Caco-2 (cell line): Measurements from ENCODE around the gene KRTAP3-3. TPM values are rescaled to one million over a fixed set of nuclear protein-coding genes. Genes with fewer than 3 reads are reported as not detected.
"Not testable (repeated sequence)": the region's sequence is repeated elsewhere in the genome, so short reads cannot be mapped to it uniquely, and the experiment has no call there.

ENCODE experiments used
- Bru-seq: library from RNA; stranded (reverse); fragments of 400-500 nt; gene quantifications from one replicate; lab custom pipeline; 2021; lab: Mats Ljungman, UMichigan
- BruChase-seq, 2 experiments: library from RNA; stranded (reverse); fragments of 400-500 nt; gene quantifications; one replicate each; lab custom pipeline; 2021; lab: Mats Ljungman, UMichigan
- BruUV-seq: library from RNA; stranded (reverse); fragments of 400-500 nt; replicated peaks from 2 replicates; lab custom pipeline; 2021; lab: Mats Ljungman, UMichigan
- CTCF ChIA-PET: fragments of 300-600 bp; sonication (Branson Sonifier 250); formaldehyde crosslinking; loops from one replicate; lab custom pipeline; 2022; ENCODE audit warnings: antibody characterized with exemption; lab: Charles Lee
- POLR2A ChIA-PET: fragments of 300-600 bp; sonication (Branson Sonifier 250); formaldehyde crosslinking; loops from one replicate; lab custom pipeline; 2022; ENCODE audit warnings: antibody characterized with exemption; lab: Charles Lee
- DNase-seq, 2 experiments: peaks; one replicate each; pipeline versions ENCODE4 v3.0.0 to v3.0.0-alpha.2; 2020 to 2022
- H3K27me3 ChIP-seq: replicated peaks from 2 replicates; pipeline ENCODE4 v1.6.0; 2011; ENCODE audit warnings: low read length; ENCODE audit not compliant: control insufficient read depth, insufficient read depth
- H3K36me3 ChIP-seq: 2 replicates; pipeline ENCODE4 v1.5.1; 2011; ENCODE audit warnings: low read length; ENCODE audit not compliant: control insufficient read depth, insufficient read depth
- H3K4me1 ChIP-seq: fragments of 250-450 bp; sonication (Bioruptor Pico); 2 replicates; pipeline ENCODE4 v1.5.1; 2020; ENCODE audit warnings: mild to moderate bottlenecking
- H3K4me3 ChIP-seq: 2 replicates; pipeline ENCODE4 v1.5.1; 2011; ENCODE audit warnings: low read depth, mild to moderate bottlenecking, control low read depth, low read length
- H3K9me3 ChIP-seq: fragments of 250-450 bp; sonication (Bioruptor Pico); 2 replicates; pipeline ENCODE4 v1.5.1; 2020; ENCODE audit warnings: mild to moderate bottlenecking, moderate library complexity
- H3K27ac Mint-ChIP-seq: one replicate; pipeline ENCODE4 v1.8.0; 2022; ENCODE audit warnings: mixed read lengths; ENCODE audit not compliant: unreplicated experiment
- H3K27me3 Mint-ChIP-seq: one replicate; pipeline ENCODE4 v1.8.0; 2022; ENCODE audit warnings: mixed read lengths; ENCODE audit not compliant: insufficient read depth, unreplicated experiment
- H3K36me3 Mint-ChIP-seq: one replicate; pipeline ENCODE4 v1.8.0; 2022; ENCODE audit warnings: mild to moderate bottlenecking, mixed read lengths; ENCODE audit not compliant: insufficient read depth, unreplicated experiment
- H3K4me1 Mint-ChIP-seq: one replicate; pipeline ENCODE4 v1.8.0; 2022; ENCODE audit warnings: low read depth, mixed read lengths; ENCODE audit not compliant: unreplicated experiment
- H3K4me3 Mint-ChIP-seq: one replicate; pipeline ENCODE4 v1.8.0; 2022; ENCODE audit warnings: mild to moderate bottlenecking, moderate library complexity, mixed read lengths; ENCODE audit not compliant: unreplicated experiment
- H3K9me3 Mint-ChIP-seq: one replicate; pipeline ENCODE4 v1.8.0; 2022; ENCODE audit warnings: mixed read lengths; ENCODE audit not compliant: unreplicated experiment
- CTCF ChIP-seq, 2 experiments: fragments of 200-600 bp in 1 of 2; IDR thresholded peaks; 1 replicate in 1 of 2; 2 replicates in 1 of 2; pipeline versions ENCODE4 v1.5.1 to v1.8.0; 2011 to 2022; ENCODE audit warnings: antibody characterized with exemption in 1 of 2, control low read depth in 1 of 2, inconsistent platforms in 1 of 2, low read depth in 1 of 2, low read length in 1 of 2, mild to moderate bottlenecking in 1 of 2, moderate library complexity in 1 of 2; ENCODE audit not compliant: insufficient read depth in 1 of 2, severe bottlenecking in 1 of 2, unreplicated experiment in 1 of 2
- intact Hi-C: fragments of 100-400 bp; cut with micrococcal nuclease; formaldehyde crosslinking; loops from one replicate; pipeline ENCODE4 v1.10.0; 2022; ENCODE audit not compliant: unreplicated experiment
- long read RNA-seq: library from polyadenylated mRNA; stranded (forward); transcript quantifications from one replicate; pipeline ENCODE4 v2.0.0, GENCODE V29; 2022
- total RNA-seq: library from RNA; stranded (reverse); gene quantifications from 2 replicates; pipeline ENCODE4 v1.2.3, GENCODE V29; 2022

The KRTAP3-3 gene
- total RNA-seq (not detected in 2 replicates), Bru-seq, nascent RNA (not detected), BruChase-seq, experiment 1, labeled RNA remaining after a 2-hour chase (not detected), BruChase-seq, experiment 2, labeled RNA remaining after a 6-hour chase (not detected)
- long read RNA-seq, result 0 reads

GRCh38 chr17:40993839-40994238 lies at the start of gene KRTAP3-3:
TSS of gene KRTAP3-3 (minus strand) at chr17:40994164. CDS start at chr17:40994097, 67 bp downstream.
- Mint-ChIP-seq H3K27me3 (no peaks in the 10 kb centered on the region), H3K27ac (no peak within 1 kb of the TSS), H3K36me3 (no peaks in the 10 kb centered on the region), H3K9me3 (peaks cover 20% of the 10 kb centered on the region), H3K4me1 (peaks cover 26% of the 10 kb centered on the region), H3K4me3 (no peak within 1 kb of the TSS)
- H3K4me1 ChIP-seq, result 0 out of 2 replicates have a peak, but pooled peaks cover 6% of the 10 kb centered on the region
- intact Hi-C loops, result no loop called here
- ChIA-PET POLR2A (no interaction called here), CTCF (no interaction called here)
- H3K27me3 ChIP-seq, result no peaks in the 10 kb centered on the region
- no peak for DNase-seq
- H3K36me3 ChIP-seq, result no peaks in the 10 kb centered on the region
- no peaks in the 10 kb centered on the region for H3K9me3 ChIP-seq
- no TSS peak for BruUV-seq
- H3K4me3 ChIP-seq, result no peak within 1 kb of the TSS
- TF ChIP-seq CTCF (IDR thresholded peaks at IDR 0.05; ENCODE audit: insufficient read depth in 1 of 2, low read depth in 1 of 2, low read length in 1 of 2, severe bottlenecking in 1 of 2, unreplicated experiment in 1 of 2), result no peak

GRCh38 chr17:41042953-41043352 lies 49.0 kb upstream of the KRTAP3-3 start:
- Histone ChIP-seq H3K27me3 (no peaks in the 10 kb centered on the region), H3K36me3 (no peaks in the 10 kb centered on the region), H3K4me1 (peaks cover 8% of the 10 kb centered on the region), H3K9me3 (peaks cover 10% of the 10 kb centered on the region), H3K4me3 (no peak overlapping the region)
- Mint-ChIP-seq H3K36me3 (no peaks in the 10 kb centered on the region), H3K27me3 (no peaks in the 10 kb centered on the region), H3K9me3 (peaks cover 23% of the 10 kb centered on the region), H3K4me3 (no peak overlapping the region), H3K4me1 (no peaks in the 10 kb centered on the region), H3K27ac (no peak overlapping the region)
- ChIA-PET POLR2A (no interaction called here), CTCF (no interaction called here)
- DNase-seq, result no peak
- TF ChIP-seq CTCF (IDR thresholded peaks at IDR 0.05; ENCODE audit: insufficient read depth in 1 of 2, low read depth in 1 of 2, low read length in 1 of 2, severe bottlenecking in 1 of 2, unreplicated experiment in 1 of 2), result no peak
- intact Hi-C loops, result no loop called here
- no TSS peak for BruUV-seq

- H3K4me1 ChIP-seq, DNase-seq, intact Hi-C loops, CTCF ChIA-PET, H3K4me1 Mint-ChIP-seq, H3K4me3 ChIP-seq, H3K27me3 Mint-ChIP-seq, H3K9me3 ChIP-seq, H3K36me3 Mint-ChIP-seq, BruUV-seq, H3K27ac Mint-ChIP-seq, H3K27me3 ChIP-seq, H3K4me3 Mint-ChIP-seq, POLR2A ChIA-PET, H3K36me3 ChIP-seq: not testable (repeated sequence)
- H3K9me3 Mint-ChIP-seq, result peaks cover 23% of the 10 kb centered on the region
Measured at GRCh38 chr17:41040783-41041571, 47.0 kb upstream of the KRTAP3-3 start, which contains the start of gene KRTAP1-1. TSS of gene KRTAP1-1 (minus strand) at chr17:41041450. CDS start at chr17:41041397, 53 bp downstream.
